Stimulated activated CD4-positive, alpha-beta T cell treated with anti-CD3 and anti-CD28 coated beads, Interleukin-4, amount 100 ng/mL, for 4 hours (primary cell): ENCODE data around the gene CLBA1.

Source experiments
- DNase-seq, 2 experiments: peaks; one replicate each; pipeline ENCODE4 v3.0.0-alpha.2; 2020

CLBA1 gene

DNA sequence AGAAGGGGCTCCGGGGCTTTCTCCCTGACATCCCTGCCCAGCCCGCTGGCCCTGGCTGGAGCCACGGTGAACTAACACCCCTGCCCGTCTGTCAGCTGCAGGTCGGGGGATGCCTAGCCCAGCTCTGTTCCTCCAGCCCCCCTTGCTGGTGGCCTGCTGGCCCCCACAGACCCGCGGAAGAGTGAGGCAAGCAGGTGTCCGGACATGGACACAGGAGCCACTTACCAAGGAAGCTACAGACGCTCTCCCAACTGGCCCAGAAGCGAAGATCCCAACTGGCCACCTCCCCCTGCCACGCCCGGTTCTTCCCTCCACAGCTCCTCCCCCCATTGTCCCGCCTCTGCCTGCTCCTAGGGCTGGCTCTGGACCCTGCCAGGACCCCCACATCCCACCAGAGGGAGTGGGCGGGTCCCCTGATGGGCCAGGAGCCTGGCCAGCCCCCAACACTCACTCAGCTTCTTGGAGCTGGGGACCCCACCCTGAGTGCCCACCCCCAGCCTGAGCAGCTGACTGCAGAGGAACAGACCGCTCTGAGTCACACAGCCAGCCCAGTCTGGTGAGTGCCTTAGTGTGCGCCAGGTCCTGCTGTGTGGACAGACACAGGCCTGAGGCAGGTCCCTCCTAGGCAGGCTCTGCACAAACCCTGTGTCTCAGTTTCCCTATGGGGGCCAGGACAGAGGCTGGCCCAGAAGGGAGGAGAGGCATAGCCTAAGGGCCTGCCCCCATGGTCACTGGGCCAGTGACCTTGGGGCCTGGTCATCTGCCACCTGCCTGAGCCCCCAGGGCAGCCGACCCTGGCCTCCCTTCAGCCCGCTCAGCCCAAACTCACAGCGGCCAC lies 15.1 kb upstream of the CLBA1 start:
- DNase-seq: no peak

DNA sequence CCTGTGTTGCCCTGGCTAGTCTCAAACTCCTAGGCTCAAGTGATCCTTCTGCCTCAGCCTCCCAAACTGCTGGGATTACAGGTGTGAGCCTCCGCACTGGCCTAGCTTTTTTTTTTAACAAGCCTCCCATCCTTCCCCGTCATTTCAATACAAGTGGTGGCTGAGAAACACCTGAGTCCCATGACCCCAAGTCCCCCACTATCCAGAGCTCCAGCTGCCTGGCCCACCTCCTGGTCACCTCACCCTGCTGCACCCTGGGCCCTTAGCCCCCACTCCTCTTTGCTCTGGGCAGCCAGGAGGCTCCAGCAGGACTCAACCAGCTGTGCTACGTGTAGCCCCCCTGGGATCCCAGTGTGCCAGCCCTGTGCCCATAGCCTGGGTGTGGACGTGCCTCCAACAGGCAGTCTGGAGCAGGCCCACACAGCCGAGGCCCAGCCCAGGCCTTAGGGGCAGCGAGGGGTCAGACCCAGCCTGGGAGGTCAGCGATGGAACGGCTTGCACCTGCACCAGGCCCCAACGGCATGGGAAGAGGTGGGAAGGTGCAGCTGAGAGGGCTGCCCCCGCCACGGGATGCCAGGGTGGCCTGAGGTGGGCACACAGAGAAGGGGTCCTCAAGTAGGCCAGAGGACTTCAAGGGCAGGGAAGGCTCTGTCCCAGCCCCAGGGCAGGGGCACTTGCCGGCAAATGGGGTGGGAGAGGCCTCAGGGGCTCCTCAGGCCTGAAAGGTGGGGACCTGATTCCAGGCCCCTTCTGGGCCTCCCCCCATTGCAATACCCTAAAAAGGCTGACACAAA lies 13.9 kb upstream of the CLBA1 start:
- DNase-seq: no peak

DNA sequence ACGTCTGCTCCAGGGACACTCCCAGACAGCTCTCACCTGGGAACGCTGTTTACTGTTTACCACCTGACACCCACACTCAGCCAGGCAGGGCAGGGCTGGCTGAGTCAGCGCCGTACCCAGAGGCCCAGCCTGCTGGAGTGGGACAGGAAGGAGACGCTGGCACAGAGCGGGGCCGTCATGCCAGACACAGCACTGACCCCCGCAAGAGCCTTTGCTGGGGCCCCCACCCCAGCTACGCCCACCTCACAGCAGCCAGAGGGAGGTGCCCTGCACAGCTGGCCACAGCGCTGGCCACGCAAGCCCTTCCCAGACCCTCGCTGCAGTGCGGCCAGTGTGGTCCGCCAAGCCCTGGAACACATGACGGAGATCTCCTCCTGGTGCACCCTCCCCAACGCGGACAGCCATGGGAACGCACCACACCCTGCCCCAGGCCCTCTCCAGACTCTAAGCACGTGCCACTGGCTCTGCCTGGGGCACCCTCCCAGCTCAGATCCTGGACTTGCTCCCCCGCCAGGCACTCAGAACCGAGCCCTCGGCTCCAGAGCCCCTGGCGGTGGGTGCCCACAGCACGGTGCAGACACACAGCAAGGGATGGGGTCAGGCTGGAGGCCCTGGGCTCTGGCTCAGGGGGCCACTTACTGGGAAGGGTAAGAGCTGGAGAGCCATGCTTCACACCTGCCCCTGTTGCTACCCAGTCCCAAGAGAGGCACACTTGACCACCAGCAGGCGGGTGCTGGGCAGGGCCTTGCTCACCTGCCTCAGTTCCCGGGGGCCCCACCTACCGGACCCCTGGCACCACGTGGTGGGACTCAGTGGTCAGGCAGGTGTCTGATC lies 13.1 kb upstream of the CLBA1 start:
- no peak for DNase-seq

DNA sequence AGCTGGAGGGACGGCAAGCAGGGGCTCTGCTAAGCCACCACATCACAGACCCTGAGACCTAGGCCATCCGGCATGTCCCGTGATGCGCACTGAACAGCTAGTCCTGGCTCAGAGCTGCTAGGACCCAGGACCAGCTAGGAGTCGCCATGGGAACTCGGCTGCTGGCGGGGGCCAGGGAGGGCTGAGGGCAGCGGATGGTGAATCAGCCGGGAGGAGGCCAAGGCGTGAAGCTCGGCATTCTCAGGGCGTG lies 12.5 kb upstream of the CLBA1 start:
- DNase-seq: no peak

DNA sequence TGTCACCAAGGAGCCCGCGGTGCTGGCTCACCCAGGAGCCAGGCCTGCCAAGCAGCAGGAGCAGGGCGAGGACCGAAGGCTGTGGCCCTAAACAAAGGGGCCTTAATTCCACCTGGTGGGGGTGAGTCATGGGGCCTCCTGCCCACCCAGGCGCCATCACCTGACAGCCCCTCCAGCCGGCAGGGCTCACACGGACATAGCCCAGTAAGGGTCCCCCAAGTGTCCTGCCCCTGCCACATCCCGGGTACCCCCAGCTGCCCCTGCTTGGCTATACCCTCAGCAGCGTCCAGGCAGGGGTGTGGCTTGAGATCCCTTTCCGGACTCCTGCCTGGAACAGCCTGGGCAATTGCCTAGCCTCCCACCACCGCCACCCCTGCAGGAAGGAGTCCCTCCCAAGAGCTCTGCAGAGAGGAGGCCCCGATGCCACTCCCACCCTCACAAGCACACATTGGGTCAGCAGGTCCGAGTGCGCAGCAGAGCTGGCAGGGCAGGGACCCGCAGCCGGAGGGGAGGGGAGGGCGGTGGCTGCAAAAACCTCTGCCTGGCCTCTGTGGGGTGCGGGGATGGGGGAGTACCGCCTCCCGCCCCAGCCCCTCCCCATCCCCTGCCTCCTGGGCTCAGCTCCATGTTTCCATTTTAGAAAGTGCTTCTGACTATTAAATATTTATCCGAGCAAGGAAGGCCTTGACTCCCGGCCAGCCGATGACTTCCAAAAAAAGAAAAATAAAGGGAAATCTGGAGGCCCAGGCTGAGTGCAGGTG lies 12.0 kb upstream of the CLBA1 start:
- DNase-seq: no peak

DNA sequence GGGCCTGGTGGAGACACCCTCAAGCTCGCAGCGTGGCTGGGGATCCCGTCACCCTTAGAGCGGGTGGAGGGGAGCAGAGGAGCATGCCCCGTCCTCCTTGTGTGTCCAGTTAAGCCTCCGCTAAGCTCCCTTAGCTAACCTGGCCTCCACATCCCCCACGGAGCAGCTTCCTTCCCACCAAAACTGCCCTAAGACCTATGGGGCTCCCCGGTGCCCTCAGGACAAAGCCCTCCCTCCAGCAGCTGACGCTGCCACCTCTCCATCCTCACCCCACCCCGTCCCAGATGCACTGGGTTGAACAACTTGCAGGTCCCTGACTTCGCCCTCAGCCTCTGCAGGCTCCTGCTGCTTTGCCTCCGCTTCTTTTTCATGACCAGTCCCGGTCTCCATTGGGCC lies 11.4 kb upstream of the CLBA1 start:
- DNase-seq: no peak

DNA sequence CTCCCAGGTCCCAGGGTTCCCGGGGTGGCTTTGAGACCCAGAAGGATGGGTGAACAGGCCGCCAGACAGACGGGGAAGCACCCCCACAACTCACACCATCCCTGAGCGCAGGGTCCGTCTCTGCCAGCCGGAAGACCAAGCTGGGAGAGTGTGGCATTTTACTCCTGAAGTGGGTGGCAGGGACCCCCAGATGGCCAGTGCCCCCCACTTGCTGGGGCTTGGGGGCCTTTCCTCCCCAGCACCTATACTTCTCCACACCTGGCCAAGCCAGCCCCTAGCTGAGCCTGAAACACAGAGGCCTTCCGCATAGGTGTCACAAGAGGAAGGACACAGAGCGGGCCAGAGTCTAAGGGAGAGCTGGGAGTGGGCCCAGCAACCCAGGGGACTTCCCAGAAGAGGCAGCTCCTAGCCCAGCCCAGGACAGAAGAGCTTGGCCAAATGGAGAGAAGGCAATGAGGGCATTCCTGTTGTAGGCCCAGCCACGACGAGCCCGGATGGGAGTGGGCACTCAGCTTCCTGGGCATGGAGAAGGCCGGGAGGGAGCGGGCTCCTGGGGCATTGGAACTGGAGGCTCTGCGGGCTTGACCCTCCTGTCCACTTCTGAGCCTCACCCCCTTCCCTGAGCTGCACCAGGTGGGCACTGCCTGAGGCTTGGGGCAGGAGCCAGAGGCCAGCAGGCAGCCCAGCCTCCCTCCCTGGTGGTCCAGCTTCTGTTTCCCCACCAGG lies 10.8 kb upstream of the CLBA1 start:
- no peak for DNase-seq

DNA sequence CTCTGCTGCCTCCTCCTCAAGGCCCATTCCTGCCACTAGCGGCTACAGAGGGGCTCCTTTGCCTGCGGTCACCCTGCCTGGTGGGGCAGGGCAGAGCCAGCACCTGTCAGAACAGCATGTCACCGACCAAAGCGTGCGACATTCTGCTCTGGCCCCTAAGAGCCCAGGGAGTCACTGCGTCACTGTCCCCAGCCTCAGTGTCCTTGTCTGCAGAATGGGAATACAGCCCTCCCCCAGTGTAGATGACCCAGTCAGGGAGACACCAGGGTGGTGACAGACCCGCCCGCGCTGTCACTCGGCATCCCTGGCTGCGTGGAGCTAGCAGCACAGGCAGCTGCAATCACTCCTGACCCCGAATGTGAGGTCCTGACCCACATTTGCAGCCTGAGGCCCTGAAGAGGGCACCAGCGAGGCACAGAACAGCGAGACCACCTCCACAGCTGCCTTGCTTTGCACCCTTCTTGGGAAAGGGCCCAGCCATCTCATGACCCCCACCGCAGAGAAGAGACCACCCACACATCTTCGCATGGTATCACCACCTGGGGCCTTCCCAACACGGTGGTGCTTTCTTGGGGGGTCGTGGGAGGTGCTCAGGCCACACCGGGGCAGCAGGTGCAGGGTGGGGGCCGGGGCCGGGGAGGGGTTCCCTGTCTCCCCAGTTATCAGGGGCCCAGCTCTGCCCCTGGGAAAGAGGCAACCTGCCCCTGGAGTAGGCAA lies 9.9 kb upstream of the CLBA1 start:
- no peak for DNase-seq

DNA sequence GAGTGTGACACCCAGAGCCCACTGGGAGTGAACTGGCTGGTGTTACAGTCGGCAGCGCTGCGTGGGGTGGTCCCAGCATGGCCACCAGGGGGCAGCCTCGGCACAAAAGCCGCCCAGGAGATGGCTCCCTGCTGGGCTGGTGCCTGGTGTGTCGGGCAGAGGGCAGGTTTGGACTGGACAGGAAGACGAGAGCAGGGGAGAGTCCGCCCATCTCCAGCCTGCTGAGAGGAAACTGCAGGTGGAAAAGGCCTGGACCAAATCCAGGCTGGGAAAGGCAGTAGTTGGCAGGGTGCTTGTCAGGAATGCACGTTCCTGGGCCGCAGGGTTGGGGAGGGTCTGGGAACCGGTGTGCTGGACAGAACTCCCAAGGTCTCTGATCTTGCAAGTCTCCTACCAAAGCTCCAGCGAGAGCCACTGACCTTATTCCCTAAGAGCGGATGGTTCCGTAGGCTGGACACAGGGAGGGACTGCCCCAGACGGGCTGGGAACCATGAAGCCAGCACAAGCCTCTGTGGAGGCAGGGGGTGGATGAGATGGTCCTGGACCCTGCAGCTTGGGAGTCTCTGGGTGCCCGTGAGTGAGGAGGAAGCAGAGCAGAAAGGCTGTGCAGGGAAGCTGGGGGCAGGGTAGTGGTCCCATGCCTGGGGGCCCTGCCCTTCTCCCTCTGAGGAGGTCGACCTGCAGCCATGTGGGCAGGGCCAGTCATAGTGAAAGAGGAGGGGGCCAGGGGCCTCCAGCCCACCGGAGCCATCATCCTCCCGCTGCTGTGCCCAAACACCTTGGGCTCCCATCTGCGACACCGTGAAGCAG lies 9.2 kb upstream of the CLBA1 start:
- peak; percentile 75 to 86 for DNase-seq

DNA sequence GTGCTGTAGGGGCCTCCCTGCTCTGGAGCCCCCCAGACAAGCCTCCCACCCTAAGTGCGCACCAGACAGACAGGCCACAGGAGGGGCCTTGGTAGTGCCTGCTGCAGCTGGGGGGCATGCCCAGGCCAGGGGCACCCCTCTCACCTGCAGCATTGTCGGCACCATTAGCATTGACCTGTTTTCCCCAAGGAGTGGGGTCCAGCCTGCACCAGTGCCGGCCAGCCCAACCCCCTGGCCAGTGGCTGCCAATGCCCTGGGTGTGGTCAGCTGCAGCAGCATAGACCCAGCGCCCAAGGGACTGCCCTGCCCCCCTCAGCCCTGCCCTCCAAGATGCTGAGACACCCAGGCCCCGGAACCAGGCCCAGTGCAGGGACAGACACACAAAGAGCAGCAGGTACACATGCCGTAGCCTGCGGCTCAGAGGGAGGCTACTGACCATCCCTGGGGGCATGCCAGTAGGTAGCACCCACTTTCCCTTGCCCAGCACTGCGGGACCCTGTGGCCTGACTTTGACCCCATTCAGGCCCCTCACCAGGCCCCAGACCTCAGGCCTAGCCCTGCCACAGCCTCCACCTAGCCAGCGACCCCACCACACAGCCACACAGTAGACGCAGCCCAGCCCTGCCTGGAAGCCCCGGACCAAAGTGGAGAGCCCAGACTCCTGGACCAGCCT lies 8.4 kb upstream of the CLBA1 start:
- no peak for DNase-seq

DNA sequence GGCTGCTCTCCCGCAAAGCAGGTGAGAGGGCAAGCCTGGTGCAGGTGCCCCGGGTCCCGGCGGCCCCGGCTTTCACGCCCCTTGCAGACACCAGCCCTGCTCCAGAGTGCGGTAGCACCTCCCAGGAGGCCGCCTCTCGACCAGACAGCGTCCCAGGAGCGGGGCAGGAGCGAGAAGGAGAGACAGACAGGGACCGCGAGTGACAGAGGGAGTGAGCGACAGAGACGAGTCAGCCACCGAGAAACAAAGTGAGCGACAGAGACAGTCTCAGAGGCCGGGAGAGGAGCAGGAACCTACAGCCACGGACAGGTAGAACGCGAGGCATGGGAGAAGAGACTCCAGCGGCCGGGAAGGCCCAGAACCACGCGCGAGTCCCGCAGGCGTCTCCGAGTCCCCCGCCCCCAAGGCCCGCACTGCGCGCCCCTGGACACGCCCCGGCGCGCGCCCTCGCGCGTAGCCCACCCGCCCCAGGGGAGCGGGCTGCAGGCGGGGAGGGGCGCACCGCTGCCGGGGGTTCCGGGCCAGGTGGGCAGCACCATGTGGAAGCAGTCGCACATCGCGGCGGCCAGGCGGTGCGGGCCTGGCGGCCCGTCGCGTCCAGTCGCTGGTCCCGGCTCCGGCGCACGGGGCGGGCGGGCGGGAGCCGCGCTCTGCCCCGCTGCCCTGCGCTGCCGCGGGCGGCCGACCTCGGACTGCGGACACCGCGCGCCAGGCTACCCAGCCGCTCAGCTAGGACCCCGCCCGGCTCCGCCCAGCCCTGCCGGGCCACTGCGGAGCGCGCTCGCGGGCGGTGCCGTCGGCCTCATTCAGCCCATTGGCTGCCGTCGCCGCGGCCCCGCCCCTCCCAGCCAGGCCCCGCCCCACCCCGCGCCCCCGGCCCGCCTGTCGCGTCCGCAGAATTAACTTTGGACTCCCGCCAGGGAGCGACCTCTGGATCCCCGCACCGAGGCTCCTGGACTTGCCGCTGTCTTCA lies 7.6 kb upstream of the CLBA1 start, which contains the start of gene AHNAK2:
TSS of gene AHNAK2 (minus strand) at position 694 of the 973 bp plus-strand sequence. CDS start at position 557, 137 bp downstream.
- DNase-seq: peak; percentile 31 to 61

DNA sequence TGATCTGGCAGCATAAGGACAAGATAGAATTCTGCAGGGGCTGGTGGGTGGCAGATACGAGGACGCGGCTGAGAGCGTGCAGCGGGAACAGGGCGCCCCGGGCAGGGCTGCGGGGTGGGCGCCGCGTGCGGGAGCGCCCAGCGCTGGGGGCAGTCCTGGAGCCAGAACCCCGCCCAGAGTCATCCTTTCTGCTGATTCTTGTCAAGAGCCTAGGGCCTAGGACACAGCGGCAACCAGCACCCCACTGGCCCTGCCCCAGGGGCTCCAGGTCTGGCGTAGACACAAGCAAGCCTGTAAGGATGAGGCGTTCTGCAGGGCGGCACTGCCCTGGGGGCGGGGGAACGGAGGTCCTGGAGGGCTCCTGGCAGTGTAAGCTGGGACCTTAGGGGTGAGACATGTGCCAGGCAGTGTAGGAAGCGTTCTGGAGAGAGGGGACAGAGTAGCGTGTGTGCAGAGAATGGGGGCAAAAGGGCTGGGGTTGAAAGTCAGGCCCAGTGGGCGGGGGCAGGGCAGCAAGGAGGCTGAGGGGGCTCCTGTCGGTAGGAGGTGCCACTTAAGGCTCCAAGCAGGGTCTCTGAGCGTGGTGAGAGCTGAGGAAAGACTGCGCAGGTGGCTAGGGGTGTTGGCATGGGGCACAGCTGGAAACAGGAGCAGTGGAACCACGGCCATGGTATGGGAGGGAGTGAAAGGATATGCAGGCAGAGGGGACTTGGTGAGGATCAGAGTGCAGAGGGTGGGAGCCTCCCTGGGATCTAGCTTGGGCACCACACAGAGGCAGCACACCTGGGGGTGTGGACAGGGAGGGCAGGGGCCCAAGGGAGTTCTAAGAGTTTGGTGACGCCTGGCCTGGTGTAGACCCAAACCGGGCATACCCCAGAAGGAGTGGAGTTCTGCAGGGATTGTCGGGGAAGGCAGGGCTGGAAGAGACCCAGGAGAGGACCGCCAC lies 6.6 kb upstream of the CLBA1 start:
- no peak for DNase-seq

DNA sequence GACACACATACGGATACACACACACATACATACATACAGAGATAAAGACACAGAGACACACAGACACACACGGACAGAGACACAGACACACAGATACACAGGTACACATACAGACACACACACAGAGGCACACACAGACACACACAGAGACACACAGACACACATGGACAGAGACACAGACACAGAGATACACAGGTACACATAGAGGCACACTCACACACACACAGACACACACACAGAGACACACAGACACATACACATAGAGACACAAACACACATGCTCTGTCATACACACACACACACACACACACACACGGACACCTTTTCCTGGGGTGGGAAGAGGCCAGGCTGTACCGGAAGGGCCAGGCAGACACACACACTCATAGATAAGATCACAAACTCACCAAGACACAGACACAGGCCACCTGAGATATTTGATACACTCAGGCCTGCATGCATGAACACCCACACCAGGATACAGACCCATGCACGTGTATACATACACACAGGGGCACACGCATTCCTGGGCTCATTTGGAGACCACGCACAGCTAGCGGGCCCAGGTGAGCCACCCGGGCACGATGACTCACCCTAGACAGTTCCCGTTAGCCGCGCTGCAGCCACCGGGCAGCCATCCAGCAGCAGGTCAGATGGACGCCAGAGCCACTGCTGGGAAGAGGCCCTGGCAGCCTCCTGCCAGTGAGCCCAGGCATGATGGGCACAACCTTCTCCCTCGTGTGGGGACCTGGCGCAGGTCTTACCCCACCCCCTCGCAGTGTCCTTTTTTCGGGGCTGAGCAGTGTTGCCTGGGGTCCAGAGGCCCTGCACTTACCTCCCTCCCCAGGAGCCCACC lies 5.6 kb upstream of the CLBA1 start:
- DNase-seq: no peak

DNA sequence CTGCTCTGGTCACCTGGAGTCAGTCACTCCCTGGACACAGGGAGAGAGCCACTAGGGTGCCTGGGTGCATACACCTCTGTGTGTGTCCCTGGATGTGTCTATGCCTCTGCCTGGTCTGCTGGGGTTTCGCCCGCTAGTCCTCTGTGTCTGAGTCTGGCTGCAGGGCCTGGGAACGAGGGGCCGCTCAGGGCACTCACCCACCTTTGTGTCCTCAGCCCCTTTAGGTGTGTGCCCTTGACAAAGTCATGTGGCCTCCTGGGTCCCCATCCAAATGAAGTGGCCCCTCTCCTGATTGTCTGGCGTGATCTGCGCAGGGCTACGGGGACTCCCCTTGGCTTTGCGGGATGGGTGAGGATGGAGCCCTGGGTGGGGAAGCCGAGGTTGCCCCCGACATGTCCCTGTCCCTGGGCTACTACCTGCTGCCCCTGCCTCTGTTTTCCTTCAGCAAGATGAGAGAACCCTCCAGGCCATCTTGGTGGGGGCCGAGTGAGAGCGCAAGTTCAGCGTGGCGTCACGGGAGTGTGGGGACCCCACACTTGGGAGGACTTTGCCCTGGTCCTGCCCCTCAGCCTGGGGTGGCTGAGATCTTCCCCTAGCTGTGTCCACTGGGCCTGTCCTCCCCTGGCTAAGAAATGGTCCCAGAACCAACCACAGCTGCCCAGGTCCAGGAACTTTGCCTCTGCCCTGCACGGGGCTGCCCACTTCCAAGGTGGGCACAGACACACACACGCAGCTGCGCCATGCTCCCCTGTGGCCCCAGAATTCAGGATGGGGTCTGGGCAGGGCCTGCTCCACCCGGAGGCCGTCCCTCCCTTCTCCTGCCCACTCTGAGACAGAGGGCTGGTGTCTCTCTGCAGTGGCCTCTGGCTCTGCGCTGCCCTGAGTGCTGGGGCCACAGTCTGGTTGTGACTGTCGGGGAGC lies 4.7 kb upstream of the CLBA1 start:
- DNase-seq: no peak
